Neutrophil (primary cell): Measurements from ENCODE around the gene SMIM29.
A peak's percentile ranks its signal among the peaks of the same experiment; 100 is the strongest.

Source experiments
- H3K27ac ChIP-seq: fragments of 200-600 bp; sonication (generic); 2 replicates; pipeline ENCODE4 v1.5.1; 2016; ENCODE audit warnings: mild to moderate bottlenecking, moderate library complexity
- H3K27me3 ChIP-seq: fragments of 200-600 bp; sonication (generic); 2 replicates; pipeline ENCODE4 v1.6.0; 2016; ENCODE audit warnings: mild to moderate bottlenecking
- H3K36me3 ChIP-seq: fragments of 200-600 bp; sonication (generic); 2 replicates; pipeline ENCODE4 v1.5.1; 2017
- H3K4me1 ChIP-seq, 2 experiments: fragments of 200-600 bp in 1 of 2; sonication (generic) in 1 of 2; 1 replicate in 1 of 2; 2 replicates in 1 of 2; pipeline versions ENCODE4 v1.5.1 to v1.6.1; 2013 to 2016; ENCODE audit warnings: low read depth in 1 of 2, low read length in 1 of 2, mild to moderate bottlenecking in 1 of 2, moderate library complexity in 1 of 2; ENCODE audit not compliant: control insufficient read depth in 1 of 2, insufficient read depth in 1 of 2
- H3K4me3 ChIP-seq, 2 experiments: fragments of 200-600 bp in 1 of 2; sonication (generic) in 1 of 2; 1 replicate in 1 of 2; 2 replicates in 1 of 2; pipeline ENCODE4 v1.5.1; 2013 to 2016; ENCODE audit warnings: low read depth in 1 of 2, low read length in 1 of 2, mild to moderate bottlenecking in 1 of 2, moderate library complexity in 1 of 2
- H3K9me3 ChIP-seq: fragments of 200-600 bp; sonication (generic); 2 replicates; pipeline ENCODE4 v1.5.1; 2016
- TF ChIP-seq, protein P1 (sequence below): fragments of 200-600 bp; sonication (generic); IDR thresholded peaks from 2 replicates; pipeline ENCODE4 v1.5.1; 2016; ENCODE audit warnings: antibody characterized with exemption

SMIM29 gene

DNA sequence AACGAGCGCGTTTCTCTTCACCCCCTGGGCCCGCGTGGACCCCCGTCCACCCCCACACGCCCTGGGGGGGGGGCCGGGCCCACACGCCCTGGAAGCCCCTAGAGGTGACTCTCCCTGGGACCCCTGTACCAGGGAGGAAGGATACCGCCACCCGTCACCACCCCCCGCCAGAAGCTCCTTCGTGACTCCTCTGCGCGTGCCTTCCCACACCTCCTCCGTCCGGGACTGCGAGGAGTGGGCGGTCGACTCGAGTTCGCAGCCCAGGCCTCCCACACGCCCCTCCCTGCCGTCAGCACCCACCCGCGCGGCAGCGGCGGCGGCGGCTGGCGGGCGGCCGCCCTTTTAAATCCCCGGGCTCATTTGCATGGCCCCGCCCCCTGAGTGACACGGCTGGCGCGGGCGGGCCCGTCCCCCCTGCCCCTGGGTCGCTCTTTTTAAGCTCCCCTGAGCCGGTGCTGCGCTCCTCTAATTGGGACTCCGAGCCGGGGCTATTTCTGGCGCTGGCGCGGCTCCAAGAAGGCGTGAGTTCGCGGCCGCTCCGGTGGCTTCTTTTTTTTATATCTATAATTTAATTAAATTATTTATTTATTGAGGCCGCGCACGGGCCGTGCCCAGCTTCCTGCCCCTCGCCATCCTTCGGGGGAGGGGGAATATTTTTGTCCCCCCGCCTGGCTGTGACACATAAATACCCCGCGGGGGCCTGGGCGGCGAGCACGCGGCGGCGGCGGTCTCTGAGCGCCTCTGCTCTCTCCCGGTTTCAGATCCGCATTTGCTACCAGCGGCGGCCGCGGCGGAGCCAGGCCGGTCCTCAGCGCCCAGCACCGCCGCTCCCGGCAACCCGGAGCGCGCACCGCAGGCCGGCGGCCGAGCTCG is 12.1 kb downstream of the SMIM29 start, which contains the start of gene HMGA1:
TSS of gene HMGA1 (plus strand) at position 431 of the 873 bp plus-strand sequence. CDS start 3,908 bp downstream, outside the sequence.
- Histone ChIP-seq H3K4me3 (peak within 1 kb of the TSS; percentile 79 to 84), H3K27ac (peak within 1 kb of the TSS; percentile 92)

DNA sequence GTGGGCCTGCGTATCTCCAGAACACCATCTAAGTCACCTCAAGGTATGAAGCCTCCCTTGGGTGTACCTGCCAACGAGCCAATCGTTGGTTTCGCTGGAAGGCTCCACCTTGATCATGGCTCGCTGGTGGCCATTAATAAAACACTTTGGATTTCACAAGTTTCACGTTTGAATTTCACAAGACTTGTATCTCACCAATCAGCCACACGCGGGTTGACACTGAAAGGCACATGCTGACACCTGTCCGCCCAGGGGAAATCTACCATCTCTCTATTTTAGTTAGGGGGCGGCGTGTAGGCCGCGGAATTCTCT is 12.7 kb downstream of the SMIM29 start:
- H3K27me3 ChIP-seq, result peaks cover 5% of the 10 kb centered on the region
- H3K4me3 ChIP-seq, result peak overlapping the region; percentile 79 to 84
- no peaks in the 10 kb centered on the region for H3K36me3 ChIP-seq
- no peaks in the 10 kb centered on the region for H3K9me3 ChIP-seq
- TF ChIP-seq, protein P1, sequence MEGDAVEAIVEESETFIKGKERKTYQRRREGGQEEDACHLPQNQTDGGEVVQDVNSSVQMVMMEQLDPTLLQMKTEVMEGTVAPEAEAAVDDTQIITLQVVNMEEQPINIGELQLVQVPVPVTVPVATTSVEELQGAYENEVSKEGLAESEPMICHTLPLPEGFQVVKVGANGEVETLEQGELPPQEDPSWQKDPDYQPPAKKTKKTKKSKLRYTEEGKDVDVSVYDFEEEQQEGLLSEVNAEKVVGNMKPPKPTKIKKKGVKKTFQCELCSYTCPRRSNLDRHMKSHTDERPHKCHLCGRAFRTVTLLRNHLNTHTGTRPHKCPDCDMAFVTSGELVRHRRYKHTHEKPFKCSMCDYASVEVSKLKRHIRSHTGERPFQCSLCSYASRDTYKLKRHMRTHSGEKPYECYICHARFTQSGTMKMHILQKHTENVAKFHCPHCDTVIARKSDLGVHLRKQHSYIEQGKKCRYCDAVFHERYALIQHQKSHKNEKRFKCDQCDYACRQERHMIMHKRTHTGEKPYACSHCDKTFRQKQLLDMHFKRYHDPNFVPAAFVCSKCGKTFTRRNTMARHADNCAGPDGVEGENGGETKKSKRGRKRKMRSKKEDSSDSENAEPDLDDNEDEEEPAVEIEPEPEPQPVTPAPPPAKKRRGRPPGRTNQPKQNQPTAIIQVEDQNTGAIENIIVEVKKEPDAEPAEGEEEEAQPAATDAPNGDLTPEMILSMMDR, result no peak
- H3K27ac ChIP-seq, result peak overlapping the region; percentile 92
- peaks cover 19 to 24% of the 10 kb centered on the region in 2 experiments for H3K4me1 ChIP-seq

More for the DNA sequence above, 12.1 kb downstream of the SMIM29 start, which contains the start of gene HMGA1:
- H3K36me3 ChIP-seq, result no peaks in the 10 kb centered on the region
- TF ChIP-seq, protein P1, result no peak
- H3K4me1 ChIP-seq, result peaks cover 19 to 22% of the 10 kb centered on the region in 2 experiments
- H3K27me3 ChIP-seq, result peaks cover 5% of the 10 kb centered on the region
- H3K9me3 ChIP-seq, result no peaks in the 10 kb centered on the region

DNA sequence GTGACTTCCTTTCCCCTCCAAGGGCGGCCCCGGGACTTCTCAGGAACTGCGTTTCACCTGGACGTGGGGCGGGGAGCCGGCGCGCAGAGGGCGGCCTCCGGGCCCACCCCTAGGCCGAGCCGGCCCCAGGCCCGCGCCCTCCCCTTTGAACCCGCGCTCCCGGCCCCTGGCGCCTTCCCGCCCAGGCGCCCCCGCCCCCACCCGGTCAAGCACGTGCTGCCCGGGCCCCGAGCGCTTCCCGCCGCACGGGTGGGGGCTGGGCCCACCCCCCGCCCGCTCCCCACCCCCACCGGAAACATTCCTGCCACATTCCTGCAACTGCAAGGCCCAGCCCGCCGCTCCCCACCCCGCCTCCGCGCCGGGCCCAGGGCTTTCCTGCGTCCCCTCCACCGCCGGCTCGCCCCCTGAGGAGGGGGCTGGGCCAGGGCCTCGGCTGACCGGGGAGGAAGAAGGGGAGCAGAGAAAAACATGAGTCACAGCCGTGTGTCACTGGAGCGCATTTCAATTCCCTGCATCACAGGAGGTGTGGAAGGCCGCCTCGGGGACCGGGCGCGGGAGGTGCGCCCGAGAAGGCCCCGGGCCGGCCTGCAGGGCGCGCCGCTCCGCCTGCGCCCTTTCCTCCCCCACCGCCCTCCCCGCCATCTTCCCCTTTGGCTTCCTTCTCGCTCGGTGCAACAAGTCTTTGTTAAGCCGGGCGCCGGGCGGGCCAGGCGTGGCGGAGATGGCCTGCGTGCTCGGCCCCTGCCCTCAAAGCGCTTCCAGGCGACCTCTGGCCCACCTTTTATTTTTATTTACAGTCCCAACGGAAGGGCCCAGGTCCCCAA is 13.3 kb downstream of the SMIM29 start:
- Histone ChIP-seq H3K27ac (peak overlapping the region; percentile 92), H3K27me3 (peaks cover 5% of the 10 kb centered on the region), H3K4me1 (peaks cover 19 to 26% of the 10 kb centered on the region in 2 experiments)

DNA sequence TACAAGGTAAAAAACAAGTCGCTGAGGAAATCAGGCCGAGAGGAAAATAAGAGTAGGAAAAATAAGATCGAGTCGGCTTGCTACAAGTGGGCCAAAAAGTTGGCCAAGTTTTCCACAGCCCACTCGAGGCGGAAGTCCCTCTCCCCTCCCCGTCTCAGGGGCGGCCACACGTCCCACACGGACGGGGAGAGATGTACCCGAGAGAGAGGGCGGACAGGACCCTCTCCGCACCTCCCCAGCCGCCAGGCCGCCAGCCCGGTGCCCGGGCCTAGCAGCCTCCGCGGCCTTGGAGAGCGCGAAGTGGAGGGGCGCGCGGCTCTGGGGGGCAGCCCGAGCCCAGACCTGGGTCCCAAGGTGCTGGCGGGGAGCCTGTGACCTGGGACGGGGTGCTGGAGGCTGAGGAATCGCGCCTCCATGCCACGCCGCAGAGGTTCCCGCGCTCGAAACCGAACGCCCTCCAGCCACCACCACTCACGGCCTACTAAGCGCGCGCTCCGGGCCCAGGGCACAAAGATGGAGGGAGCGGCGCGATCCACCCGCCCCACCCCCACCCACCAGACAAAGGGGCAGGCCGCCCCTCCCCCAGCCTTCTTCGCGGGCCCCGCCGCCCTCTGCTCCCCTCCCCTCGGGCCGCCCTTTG is 14.0 kb downstream of the SMIM29 start:
- Histone ChIP-seq H3K4me1 (peaks cover 19 to 26% of the 10 kb centered on the region in 2 experiments), H3K9me3 (no peaks in the 10 kb centered on the region), H3K36me3 (no peaks in the 10 kb centered on the region), H3K4me3 (no peak overlapping the region), H3K27me3 (peaks cover 5% of the 10 kb centered on the region), H3K27ac (peak overlapping the region; percentile 92)
- TF ChIP-seq, protein P1, result no peak

More for the DNA sequence above, 13.3 kb downstream of the SMIM29 start:
- no peaks in the 10 kb centered on the region for H3K36me3 ChIP-seq
- H3K9me3 ChIP-seq, result no peaks in the 10 kb centered on the region
- peak overlapping the region; percentile 79 to 84 for H3K4me3 ChIP-seq
- TF ChIP-seq, protein P1, result peak; percentile 63

DNA sequence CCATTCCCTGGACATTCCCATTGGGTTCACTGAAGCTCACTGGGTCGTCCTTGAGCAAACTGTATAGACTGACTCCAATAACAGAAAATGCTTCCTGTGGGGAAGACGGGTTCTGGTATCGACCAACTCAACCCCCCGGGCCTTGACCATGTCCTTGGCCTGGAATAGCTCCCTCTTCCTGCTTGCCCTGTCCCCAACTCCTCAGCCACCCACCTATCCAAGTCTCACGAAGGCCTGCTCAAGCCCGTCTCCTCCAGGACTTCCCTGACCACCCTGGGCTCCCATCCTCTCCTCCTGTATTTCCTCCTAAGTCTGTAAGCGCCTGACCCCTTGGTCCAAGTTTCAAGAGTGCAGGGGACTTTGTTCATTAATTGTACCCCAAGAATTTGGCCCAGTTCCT is 14.9 kb downstream of the SMIM29 start:
- Histone ChIP-seq H3K4me1 (peaks cover 19 to 26% of the 10 kb centered on the region in 2 experiments), H3K36me3 (no peaks in the 10 kb centered on the region), H3K4me3 (no peak overlapping the region), H3K9me3 (no peaks in the 10 kb centered on the region), H3K27me3 (peaks cover 5% of the 10 kb centered on the region), H3K27ac (peak overlapping the region; percentile 92)
- TF ChIP-seq, protein P1, result no peak
